Mesendoderm (in vitro differentiated cells): ENCODE measurements around the gene TXNRD2.

ENCODE experiments used
- DNase-seq: peaks from one replicate; pipeline ENCODE4 v3.0.0; 2013
- H2AK5ac ChIP-seq: 2 replicates; pipeline ENCODE4 v1.6.1; 2013; ENCODE audit warnings: low read length, inconsistent platforms
- H2BK120ac ChIP-seq: 2 replicates; pipeline ENCODE4 v1.6.1; 2013; ENCODE audit warnings: low read depth, mild to moderate bottlenecking, low read length, moderate library complexity, mixed read lengths
- H2BK15ac ChIP-seq: replicated peaks from 2 replicates; pipeline ENCODE4 v1.6.1; 2013; ENCODE audit warnings: low read depth, mild to moderate bottlenecking, moderate library complexity
- H2BK5ac ChIP-seq: 2 replicates; pipeline ENCODE4 v1.6.1; 2013; ENCODE audit warnings: low read length, inconsistent platforms
- H3K18ac ChIP-seq: 2 replicates; pipeline ENCODE4 v1.6.1; 2013; ENCODE audit warnings: mild to moderate bottlenecking, low read length, mixed read lengths
- H3K23ac ChIP-seq: one replicate; pipeline ENCODE4 v1.6.1; 2013; ENCODE audit warnings: low read length
- H3K27ac ChIP-seq: 2 replicates; pipeline ENCODE4 v1.5.1; 2013; ENCODE audit warnings: low read depth, mild to moderate bottlenecking, inconsistent platforms, low read length, moderate library complexity
- H3K27me3 ChIP-seq: 2 replicates; pipeline ENCODE4 v1.6.1; 2013; ENCODE audit warnings: low read length, control low read depth, mild to moderate bottlenecking, inconsistent platforms; ENCODE audit not compliant: insufficient read depth, poor library complexity
- H3K36me3 ChIP-seq: 2 replicates; pipeline ENCODE4 v1.6.1; 2013; ENCODE audit warnings: low read length, inconsistent platforms; ENCODE audit not compliant: control insufficient read depth, insufficient read depth
- H3K4ac ChIP-seq: one replicate; pipeline ENCODE4 v1.6.1; 2013; ENCODE audit warnings: low read depth, mild to moderate bottlenecking, low read length, moderate library complexity
- H3K4me1 ChIP-seq: 2 replicates; pipeline ENCODE4 v1.6.1; 2013; ENCODE audit warnings: low read depth, low read length, inconsistent platforms; ENCODE audit not compliant: control insufficient read depth
- H3K4me2 ChIP-seq: 2 replicates; pipeline ENCODE4 v1.6.1; 2013; ENCODE audit warnings: low read length
- H3K4me3 ChIP-seq: 2 replicates; pipeline ENCODE4 v1.5.1; 2013; ENCODE audit warnings: mild to moderate bottlenecking, low read length
- H3K56ac ChIP-seq: one replicate; pipeline ENCODE4 v1.6.1; 2013; ENCODE audit warnings: low read length
- H3K79me1 ChIP-seq: 2 replicates; pipeline ENCODE4 v1.6.1; 2013; ENCODE audit warnings: low read length, inconsistent platforms
- H3K79me2 ChIP-seq: 2 replicates; pipeline ENCODE4 v1.6.1; 2013; ENCODE audit warnings: mild to moderate bottlenecking, low read length; ENCODE audit not compliant: control insufficient read depth, insufficient read depth
- H3K9ac ChIP-seq: 2 replicates; pipeline ENCODE4 v1.6.1; 2013; ENCODE audit warnings: low read length, inconsistent platforms
- H4K5ac ChIP-seq: one replicate; pipeline ENCODE4 v1.6.1; 2013; ENCODE audit warnings: low read length
- H4K8ac ChIP-seq: one replicate; pipeline ENCODE4 v1.6.1; 2013; ENCODE audit warnings: low read depth, mild to moderate bottlenecking, control low read depth, low read length, moderate library complexity
- WGBS: extraction: QIAGEN DNeasy Blood & Tissue Kit; methylation state at CpG from one replicate; pipeline ENCODE4 v1.1.7; 2013; ENCODE audit warnings: low lambda C conversion rate, missing lambda C conversion rate; ENCODE audit not compliant: insufficient coverage; ENCODE audit errors: extremely low coverage; 5-methylcytosine and 5-hydroxymethylcytosine counted together

Gene TXNRD2

DNA sequence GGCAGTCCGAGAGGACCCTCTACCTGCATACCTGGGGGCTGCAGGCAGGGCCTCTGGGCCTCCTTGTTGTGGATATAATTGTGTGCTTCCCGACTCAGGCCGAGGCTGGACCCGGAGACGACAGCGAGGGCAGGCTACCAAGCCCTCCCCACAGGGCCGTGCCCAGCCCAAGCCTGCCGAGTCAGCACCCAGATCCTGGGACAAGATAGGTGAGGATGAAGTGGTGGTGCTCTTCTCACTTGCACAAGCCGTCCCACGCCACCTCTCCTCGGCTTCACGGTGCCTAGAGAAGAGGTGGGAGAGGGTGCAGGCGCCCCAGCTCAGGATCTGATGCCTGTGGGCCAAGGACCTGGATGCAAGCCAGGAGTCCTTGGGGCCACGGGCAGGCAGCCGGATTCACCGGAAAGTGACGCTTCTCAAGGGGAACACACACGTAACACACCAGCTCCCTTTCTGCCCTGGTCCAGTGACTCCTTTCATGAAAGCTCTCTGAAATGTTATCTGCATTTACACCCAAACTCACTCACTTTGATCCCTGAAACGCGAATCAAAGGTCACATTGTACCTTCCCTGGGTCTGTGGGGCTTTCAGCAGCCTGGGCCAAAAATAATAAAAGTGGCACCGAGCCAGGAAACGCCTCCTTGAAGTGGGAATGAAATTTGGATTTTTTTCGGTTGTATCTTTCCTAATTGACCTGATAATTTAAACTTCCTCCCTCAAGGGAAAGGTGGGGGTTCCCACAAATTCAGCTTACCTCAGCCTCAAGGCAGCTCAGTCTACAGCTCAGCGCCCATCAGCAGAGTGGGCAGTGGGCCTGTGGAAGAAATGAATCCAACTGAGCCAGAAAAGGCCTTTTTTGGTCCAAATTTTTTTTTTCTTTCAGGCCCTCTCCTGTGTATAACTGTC is 85.9 kb downstream of the TXNRD2 start:
- Histone ChIP-seq H3K79me2 (peaks cover 33% of the 10 kb centered on the region), H3K36me3 (peaks cover 6% of the 10 kb centered on the region), H3K79me1 (peaks cover 25% of the 10 kb centered on the region), H3K56ac (peak overlapping the region; percentile 99), H2AK5ac (peak overlapping the region; percentile 87), H4K5ac (no peak overlapping the region), H3K27me3 (no peaks in the 10 kb centered on the region), H3K18ac (peak overlapping the region; percentile 25), H3K23ac (peak overlapping the region; percentile 19), H3K9ac (peak overlapping the region; percentile 97), H2BK120ac (no peak overlapping the region), H3K4me1 (peaks cover 9% of the 10 kb centered on the region), H3K4ac (no peak overlapping the region), H3K4me3 (peak overlapping the region; percentile 36), H3K4me2 (peak overlapping the region; percentile 85), H4K8ac (no peak overlapping the region), H3K27ac (no peak overlapping the region), H2BK15ac (no peak overlapping the region), H2BK5ac (no peak overlapping the region)
- peak; percentile 53 for DNase-seq
- WGBS, result no CpG with 5 or more reads among the region's 24 CpGs

DNA sequence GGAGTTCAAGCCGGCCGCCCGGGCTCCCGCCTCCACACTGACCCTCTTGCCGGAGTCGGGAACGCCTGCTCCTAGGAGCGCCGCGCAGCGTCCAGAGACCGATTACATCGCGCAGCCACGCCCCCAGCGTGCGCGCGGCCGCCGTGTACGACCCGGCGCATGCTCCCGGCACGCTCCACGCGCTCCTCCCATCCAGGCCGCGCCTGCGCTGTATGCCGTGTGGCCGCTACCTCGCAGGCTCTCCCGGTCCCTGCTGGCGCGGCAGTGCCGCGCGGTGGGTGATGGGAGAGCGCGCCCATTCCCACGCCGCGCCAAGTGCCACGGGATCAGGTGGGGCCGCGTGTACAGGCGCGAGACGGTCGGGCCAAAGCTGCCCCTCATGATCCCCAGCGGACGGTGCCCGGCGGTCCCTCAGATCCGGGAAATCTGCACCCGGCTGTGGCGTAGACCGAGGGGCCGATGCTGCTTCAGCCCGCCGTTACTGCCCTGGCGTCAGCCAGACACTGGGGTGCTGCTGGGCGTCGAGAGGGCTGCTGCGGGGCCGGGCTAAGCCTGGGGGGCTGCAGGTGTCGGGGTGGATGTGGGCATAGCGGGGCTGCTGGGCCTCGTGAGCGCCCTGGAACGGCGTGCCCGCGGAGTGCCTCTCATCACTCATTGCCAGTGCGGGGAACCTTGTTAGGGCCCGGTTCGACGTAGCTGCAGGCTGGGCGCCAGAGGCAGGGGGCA is 86.7 kb downstream of the TXNRD2 start, which contains the start of the genes GNB1L and RTL10:
Gene GNB1L (minus strand): TSS at position 97 of the 726 bp plus-strand sequence. CDS start 33,519 bp downstream, outside the sequence.
Gene RTL10 (minus strand): TSS at position 97 of the 726 bp plus-strand sequence. CDS start 2,613 bp downstream, outside the sequence.
- Histone ChIP-seq H2BK5ac (peak within 1 kb of the TSS; percentile 37), H4K8ac (no peak within 1 kb of the TSS), H3K23ac (peak within 1 kb of the TSS; percentile 72), H3K79me2 (peaks cover 33% of the 10 kb centered on the region), H3K36me3 (peaks cover 6% of the 10 kb centered on the region), H3K27ac (peak within 1 kb of the TSS; percentile 42), H2BK120ac (no peak within 1 kb of the TSS), H3K79me1 (peaks cover 25% of the 10 kb centered on the region), H4K5ac (no peak within 1 kb of the TSS), H3K4me2 (peak within 1 kb of the TSS; percentile 89), H3K4me3 (peak within 1 kb of the TSS; percentile 92), H3K56ac (peak within 1 kb of the TSS; percentile 99), H3K4ac (peak within 1 kb of the TSS; percentile 74), H3K18ac (peak within 1 kb of the TSS; percentile 29), H3K9ac (peak within 1 kb of the TSS; percentile 98), H3K4me1 (peaks cover 13% of the 10 kb centered on the region), H2AK5ac (peak within 1 kb of the TSS; percentile 87), H3K27me3 (no peaks in the 10 kb centered on the region), H2BK15ac (no peak within 1 kb of the TSS)
- peak; percentile 97 for DNase-seq
- WGBS, result no CpG with 5 or more reads among the region's 81 CpGs

DNA sequence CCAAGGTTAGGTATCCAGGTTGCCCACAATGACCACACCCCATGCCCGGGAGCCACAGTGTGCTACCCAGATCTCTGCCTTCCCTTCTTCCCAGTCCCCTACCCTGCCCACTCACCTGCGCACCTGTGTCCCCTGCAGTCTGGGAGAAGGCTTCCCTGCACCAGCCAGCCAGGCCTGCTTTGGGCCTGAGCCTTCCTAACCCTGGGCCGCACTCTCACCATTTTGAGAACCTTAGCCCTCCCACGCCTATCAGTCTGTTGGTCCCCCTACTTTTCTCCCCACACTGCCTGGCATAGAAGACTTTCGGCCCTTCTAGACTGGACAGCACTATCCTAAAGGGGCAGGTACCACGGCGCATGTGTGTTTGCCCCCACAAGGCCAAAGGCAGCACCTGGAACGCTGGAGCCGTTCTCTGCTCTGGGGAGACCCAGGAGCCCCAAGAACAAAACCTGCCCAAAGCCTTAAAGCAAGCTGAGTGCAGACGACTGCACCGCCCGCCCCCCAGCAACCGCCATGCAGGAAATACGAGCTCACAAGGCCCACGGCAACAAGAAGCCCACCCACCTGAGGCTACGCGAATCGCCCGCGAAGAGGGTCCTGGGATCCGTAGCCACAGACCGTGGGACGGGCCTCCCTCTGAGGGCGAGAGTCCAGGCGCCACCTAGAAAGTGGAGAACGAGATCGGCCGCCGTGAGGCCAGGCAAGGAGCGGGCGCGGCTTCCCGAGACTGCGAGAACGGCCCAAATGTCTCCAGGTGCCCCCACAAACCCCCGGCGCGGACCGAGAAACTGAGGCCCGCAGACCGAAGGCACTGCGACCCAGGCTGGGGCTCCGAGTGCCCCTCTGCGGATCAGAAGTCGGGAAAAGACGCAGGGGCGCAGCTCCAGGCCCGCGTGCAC is 87.5 kb downstream of the TXNRD2 start:
- Histone ChIP-seq H3K9ac (peak overlapping the region; percentile 98), H3K4ac (peak overlapping the region; percentile 25), H3K4me1 (peaks cover 14% of the 10 kb centered on the region), H3K79me1 (peaks cover 25% of the 10 kb centered on the region), H3K4me3 (peak overlapping the region; percentile 92), H4K8ac (no peak overlapping the region), H3K23ac (peak overlapping the region; percentile 30), H2BK15ac (no peak overlapping the region), H2AK5ac (peak overlapping the region; percentile 62), H3K27me3 (no peaks in the 10 kb centered on the region), H3K56ac (peak overlapping the region; percentile 97), H3K4me2 (peak overlapping the region; percentile 89), H3K18ac (peak overlapping the region; percentile 29), H3K36me3 (peaks cover 6% of the 10 kb centered on the region), H2BK120ac (no peak overlapping the region), H4K5ac (no peak overlapping the region), H3K79me2 (peaks cover 33% of the 10 kb centered on the region), H2BK5ac (peak overlapping the region; percentile 37), H3K27ac (peak overlapping the region; percentile 42)
- WGBS, result no CpG with 5 or more reads among the region's 49 CpGs
- peak; percentile 34 for DNase-seq

DNA sequence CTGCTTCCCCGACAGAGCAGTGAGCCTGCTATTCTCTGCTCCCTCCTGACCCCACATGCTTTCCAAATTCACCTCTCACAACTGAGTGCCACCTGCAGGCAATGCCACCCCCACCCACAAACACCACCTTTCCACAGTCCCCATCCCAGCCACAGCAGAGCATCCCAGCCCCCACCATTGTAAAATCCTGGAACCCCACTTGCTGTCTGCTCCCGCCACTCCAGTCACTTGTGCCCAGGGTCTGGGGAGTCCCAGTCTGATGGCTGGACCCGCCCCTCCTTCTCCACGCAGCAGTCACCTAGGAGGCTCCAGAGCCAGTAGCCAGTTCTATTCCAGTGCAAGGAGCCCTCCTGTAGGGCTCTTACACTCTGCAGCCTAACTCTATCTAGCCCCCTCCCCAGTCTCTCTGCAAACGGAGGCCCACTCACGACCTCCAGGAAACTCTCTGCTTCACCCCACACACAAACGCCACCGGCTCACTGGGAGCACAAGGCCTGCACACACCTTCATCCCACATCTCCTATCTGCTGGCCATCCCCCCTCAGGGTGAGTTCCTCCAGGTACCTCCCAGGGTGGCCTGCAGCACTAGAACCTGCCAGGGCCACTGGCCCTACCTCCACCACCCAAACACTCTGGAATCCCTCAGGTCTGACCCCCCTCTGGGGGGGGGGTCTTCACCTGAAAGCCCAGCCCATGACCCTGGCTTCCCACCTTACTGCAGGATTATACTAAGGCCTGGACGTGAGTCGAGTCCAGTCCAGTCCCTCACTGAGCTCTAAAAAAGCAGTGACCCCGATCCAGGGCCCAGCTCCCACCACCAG is 88.3 kb downstream of the TXNRD2 start:
- Histone ChIP-seq H3K56ac (peak overlapping the region; percentile 97), H2BK5ac (no peak overlapping the region), H3K36me3 (peaks cover 6% of the 10 kb centered on the region), H3K4me2 (peak overlapping the region; percentile 89), H3K4me1 (peaks cover 14% of the 10 kb centered on the region), H3K4me3 (peak overlapping the region; percentile 92), H3K27ac (no peak overlapping the region), H3K23ac (peak overlapping the region; percentile 30), H3K4ac (no peak overlapping the region), H2AK5ac (no peak overlapping the region), H3K79me1 (peaks cover 30% of the 10 kb centered on the region), H3K18ac (no peak overlapping the region), H4K8ac (no peak overlapping the region), H4K5ac (no peak overlapping the region), H2BK15ac (no peak overlapping the region), H3K27me3 (no peaks in the 10 kb centered on the region), H2BK120ac (no peak overlapping the region), H3K79me2 (peaks cover 33% of the 10 kb centered on the region), H3K9ac (peak overlapping the region; percentile 98)
- WGBS, result no CpG with 5 or more reads among the region's 11 CpGs
- DNase-seq, result no peak
